Parathyroid adenoma (tissue), 2 donors: ENCODE results near the gene TMOD1.

ENCODE experiments used
- H2AFZ ChIP-seq: fragments of 300-600 bp; sonication (generic); one replicate; pipeline ENCODE4 v1.7.0; 2017; ENCODE audit warnings: antibody characterized with exemption, mild to moderate bottlenecking
- H3K27ac ChIP-seq: fragments of 300-600 bp; sonication (generic); one replicate; pipeline ENCODE4 v1.7.0; 2017
- H3K27me3 ChIP-seq: fragments of 300-600 bp; sonication (generic); one replicate; pipeline ENCODE4 v1.7.0; 2017; ENCODE audit warnings: low read length; ENCODE audit not compliant: control insufficient read depth, insufficient read depth
- H3K36me3 ChIP-seq: fragments of 300-600 bp; sonication (generic); one replicate; pipeline ENCODE4 v1.7.0; 2017; ENCODE audit warnings: low read length; ENCODE audit not compliant: control insufficient read depth, insufficient read depth
- H3K4me1 ChIP-seq: fragments of 300-600 bp; sonication (generic); one replicate; pipeline ENCODE4 v1.7.0; 2017; ENCODE audit warnings: control low read depth
- H3K4me2 ChIP-seq: fragments of 300-600 bp; sonication (generic); one replicate; pipeline ENCODE4 v1.7.0; 2017; ENCODE audit warnings: low read length
- H3K4me3 ChIP-seq: fragments of 300-600 bp; sonication (generic); one replicate; pipeline ENCODE4 v1.7.0; 2017; ENCODE audit warnings: low read depth, low read length
- H3K79me2 ChIP-seq: fragments of 300-600 bp; sonication (generic); one replicate; pipeline ENCODE4 v1.7.0; 2017; ENCODE audit warnings: control low read depth
- H3K9ac ChIP-seq: fragments of 300-600 bp; sonication (generic); one replicate; pipeline ENCODE4 v1.7.0; 2017; ENCODE audit warnings: mild to moderate bottlenecking
- H3K9me3 ChIP-seq: fragments of 300-600 bp; sonication (generic); one replicate; pipeline ENCODE4 v1.7.0; 2017; ENCODE audit warnings: low read length; ENCODE audit not compliant: control insufficient read depth
- TF ChIP-seq, protein P1 (sequence below): fragments of 300-600 bp; sonication (generic); IDR thresholded peaks from one replicate; pipeline ENCODE4 v1.7.0; 2017; ENCODE audit warnings: antibody characterized with exemption, mild to moderate bottlenecking
- donor health status: primary hyperparathyroidism.

The TMOD1 gene

DNA sequence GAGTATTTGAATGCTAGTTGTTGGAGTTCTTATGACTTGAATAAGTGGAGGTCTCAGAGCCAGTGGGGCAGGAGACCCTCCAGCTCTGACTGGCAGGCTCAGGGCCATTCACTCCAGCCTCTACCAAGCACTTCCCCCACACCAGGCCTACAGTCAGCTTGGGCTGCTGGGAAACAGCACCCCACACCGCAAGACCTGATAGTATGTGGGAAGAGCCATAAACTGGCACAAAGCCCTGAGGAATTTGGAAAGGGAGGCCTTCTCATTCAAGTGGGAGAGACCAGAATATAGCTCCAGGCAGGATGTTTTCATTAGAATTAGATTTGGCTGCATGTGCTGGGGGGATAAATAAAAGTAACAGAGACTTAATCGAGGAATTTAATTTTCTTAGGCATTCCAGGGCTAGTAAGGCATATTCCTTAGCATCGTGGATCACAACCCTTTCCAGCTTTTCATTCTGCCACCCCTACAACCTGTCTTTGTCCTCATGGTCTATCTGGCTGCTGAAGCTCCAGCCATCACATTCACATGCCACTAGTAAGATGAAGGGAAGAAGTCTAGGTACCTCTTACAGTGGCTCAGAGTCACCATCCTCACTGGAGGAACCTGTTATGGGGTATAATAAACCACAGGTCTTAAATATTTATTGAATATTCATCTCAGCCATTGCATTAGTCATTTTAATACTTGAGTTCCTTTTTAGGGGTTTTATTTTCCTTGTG is 47.5 kb downstream of the TMOD1 start:
- no peaks in the 10 kb centered on the region for H3K4me1 ChIP-seq
- no peak overlapping the region for H3K9ac ChIP-seq
- H3K4me3 ChIP-seq: no peak overlapping the region
- H3K27me3 ChIP-seq: no peaks in the 10 kb centered on the region
- no peaks in the 10 kb centered on the region for H3K9me3 ChIP-seq
- no peak overlapping the region for H2AFZ ChIP-seq
- TF ChIP-seq, protein P1, sequence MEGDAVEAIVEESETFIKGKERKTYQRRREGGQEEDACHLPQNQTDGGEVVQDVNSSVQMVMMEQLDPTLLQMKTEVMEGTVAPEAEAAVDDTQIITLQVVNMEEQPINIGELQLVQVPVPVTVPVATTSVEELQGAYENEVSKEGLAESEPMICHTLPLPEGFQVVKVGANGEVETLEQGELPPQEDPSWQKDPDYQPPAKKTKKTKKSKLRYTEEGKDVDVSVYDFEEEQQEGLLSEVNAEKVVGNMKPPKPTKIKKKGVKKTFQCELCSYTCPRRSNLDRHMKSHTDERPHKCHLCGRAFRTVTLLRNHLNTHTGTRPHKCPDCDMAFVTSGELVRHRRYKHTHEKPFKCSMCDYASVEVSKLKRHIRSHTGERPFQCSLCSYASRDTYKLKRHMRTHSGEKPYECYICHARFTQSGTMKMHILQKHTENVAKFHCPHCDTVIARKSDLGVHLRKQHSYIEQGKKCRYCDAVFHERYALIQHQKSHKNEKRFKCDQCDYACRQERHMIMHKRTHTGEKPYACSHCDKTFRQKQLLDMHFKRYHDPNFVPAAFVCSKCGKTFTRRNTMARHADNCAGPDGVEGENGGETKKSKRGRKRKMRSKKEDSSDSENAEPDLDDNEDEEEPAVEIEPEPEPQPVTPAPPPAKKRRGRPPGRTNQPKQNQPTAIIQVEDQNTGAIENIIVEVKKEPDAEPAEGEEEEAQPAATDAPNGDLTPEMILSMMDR: no peak
- H3K36me3 ChIP-seq: no peaks in the 10 kb centered on the region
- H3K79me2 ChIP-seq: no peaks in the 10 kb centered on the region
- H3K27ac ChIP-seq: no peak overlapping the region
- no peak overlapping the region for H3K4me2 ChIP-seq

DNA sequence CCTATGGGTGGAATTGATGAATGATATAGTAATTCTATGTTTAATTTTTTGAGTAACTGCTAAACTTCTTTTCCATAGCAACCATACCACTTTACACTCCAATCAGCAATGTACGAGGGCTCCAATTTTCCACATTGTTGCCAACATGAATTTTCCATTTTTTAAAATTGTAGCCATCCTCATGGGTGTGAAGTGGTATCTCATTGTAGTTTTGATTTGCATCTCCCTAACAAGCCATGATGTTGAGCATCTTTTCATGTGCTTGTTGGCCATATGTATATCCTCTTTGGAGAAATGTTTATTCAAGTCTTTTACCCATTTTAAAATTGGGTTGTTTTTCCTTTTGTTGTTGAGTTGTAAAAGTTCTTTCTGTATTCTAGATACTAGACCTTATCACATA is 48.9 kb downstream of the TMOD1 start:
- H3K36me3 ChIP-seq: no peaks in the 10 kb centered on the region
- TF ChIP-seq, protein P1: no peak
- H3K27me3 ChIP-seq: no peaks in the 10 kb centered on the region

DNA sequence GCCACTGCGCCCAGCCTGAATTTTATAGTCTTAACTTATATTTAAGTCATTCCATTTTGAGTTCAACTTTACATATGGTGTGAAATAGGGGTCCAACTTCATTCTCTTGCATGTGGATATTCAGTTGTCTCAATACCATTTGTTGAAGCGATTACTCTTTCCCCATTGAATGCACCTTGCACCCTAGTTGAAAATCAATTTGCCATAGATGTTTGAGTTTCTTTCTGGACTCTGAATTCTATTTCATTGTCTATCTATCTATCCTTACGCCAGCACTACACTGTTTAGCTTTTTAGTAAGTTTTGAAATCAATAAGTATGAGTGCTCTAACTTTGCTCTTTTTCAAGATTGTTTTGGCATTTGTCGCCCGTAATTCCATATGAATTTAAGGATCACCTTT is 49.8 kb downstream of the TMOD1 start:
- Histone ChIP-seq H3K9ac (no peak overlapping the region), H3K4me2 (no peak overlapping the region), H3K4me3 (no peak overlapping the region), H2AFZ (no peak overlapping the region), H3K4me1 (no peaks in the 10 kb centered on the region), H3K36me3 (no peaks in the 10 kb centered on the region), H3K27me3 (no peaks in the 10 kb centered on the region), H3K9me3 (no peaks in the 10 kb centered on the region), H3K27ac (no peak overlapping the region), H3K79me2 (no peaks in the 10 kb centered on the region)
- TF ChIP-seq, protein P1: no peak

More for the DNA sequence above, 48.9 kb downstream of the TMOD1 start:
- Histone ChIP-seq H3K79me2 (no peaks in the 10 kb centered on the region), H3K4me2 (no peak overlapping the region), H3K4me3 (no peak overlapping the region), H3K27ac (no peak overlapping the region), H3K9ac (no peak overlapping the region), H2AFZ (no peak overlapping the region), H3K9me3 (no peaks in the 10 kb centered on the region), H3K4me1 (no peaks in the 10 kb centered on the region)

DNA sequence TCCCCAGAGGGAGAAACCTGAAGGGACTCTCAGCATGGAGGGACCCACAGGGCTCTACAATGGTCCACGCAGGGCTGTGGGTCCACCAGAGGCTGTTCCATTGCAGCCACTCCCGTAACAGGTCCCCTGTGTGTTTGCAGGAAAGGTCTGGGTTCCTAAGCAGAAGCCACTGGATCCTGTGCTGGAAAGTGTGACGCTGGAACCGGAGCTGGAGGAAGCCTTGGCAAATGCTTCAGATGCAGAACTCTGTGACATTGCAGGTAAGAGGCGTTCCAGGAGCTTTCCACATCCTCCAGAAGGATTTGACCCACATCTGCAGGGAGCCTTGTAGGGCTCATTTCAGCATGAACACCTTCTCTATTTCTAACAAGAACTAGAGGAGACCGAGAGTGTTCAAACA is 51.7 kb downstream of the TMOD1 start:
- peaks cover 6% of the 10 kb centered on the region for H3K4me1 ChIP-seq
- H3K4me2 ChIP-seq: no peak overlapping the region
- H3K9ac ChIP-seq: no peak overlapping the region
- no peaks in the 10 kb centered on the region for H3K36me3 ChIP-seq
- no peaks in the 10 kb centered on the region for H3K27me3 ChIP-seq
- no peak overlapping the region for H3K27ac ChIP-seq
- TF ChIP-seq, protein P1: no peak
- H3K9me3 ChIP-seq: no peaks in the 10 kb centered on the region
- H3K4me3 ChIP-seq: no peak overlapping the region
- no peak overlapping the region for H2AFZ ChIP-seq
- no peaks in the 10 kb centered on the region for H3K79me2 ChIP-seq

DNA sequence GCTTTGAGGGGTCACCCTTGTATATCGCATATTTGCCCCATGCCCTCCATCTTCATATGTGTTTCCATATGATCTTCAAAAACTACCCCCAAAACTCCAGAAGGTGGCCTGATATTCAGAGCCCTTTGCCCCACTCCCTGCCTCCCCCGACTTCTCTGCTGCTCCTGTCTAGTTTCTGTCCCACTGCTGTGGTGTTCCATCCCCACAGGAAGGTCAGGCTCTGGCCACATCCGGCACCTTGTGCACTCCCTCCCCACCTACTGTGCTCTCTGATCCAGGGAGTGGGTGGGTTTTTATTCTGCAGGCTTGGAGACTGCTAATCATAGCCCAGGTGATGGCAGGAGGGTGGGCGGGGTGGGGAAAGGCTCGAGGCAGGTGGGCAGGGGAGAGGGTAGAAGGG is 52.4 kb downstream of the TMOD1 start:
- Histone ChIP-seq H3K79me2 (no peaks in the 10 kb centered on the region), H3K4me1 (peaks cover 6% of the 10 kb centered on the region), H3K9ac (no peak overlapping the region), H3K27me3 (no peaks in the 10 kb centered on the region), H3K36me3 (no peaks in the 10 kb centered on the region), H3K27ac (no peak overlapping the region), H3K4me2 (no peak overlapping the region), H3K9me3 (no peaks in the 10 kb centered on the region), H2AFZ (no peak overlapping the region), H3K4me3 (no peak overlapping the region)
- TF ChIP-seq, protein P1: no peak
